HG02973 (cell line): ENCODE results near the gene FBXO3.
A peak's percentile ranks its signal among the peaks of the same experiment; 100 is the strongest.

Source experiments
- ATAC-seq: cut with Tn5 transposase; IDR thresholded peaks from one replicate; pipeline ENCODE4 v1.9.1; 2021; ENCODE audit warnings: moderate library complexity; ENCODE audit not compliant: unreplicated experiment

The FBXO3 gene

DNA sequence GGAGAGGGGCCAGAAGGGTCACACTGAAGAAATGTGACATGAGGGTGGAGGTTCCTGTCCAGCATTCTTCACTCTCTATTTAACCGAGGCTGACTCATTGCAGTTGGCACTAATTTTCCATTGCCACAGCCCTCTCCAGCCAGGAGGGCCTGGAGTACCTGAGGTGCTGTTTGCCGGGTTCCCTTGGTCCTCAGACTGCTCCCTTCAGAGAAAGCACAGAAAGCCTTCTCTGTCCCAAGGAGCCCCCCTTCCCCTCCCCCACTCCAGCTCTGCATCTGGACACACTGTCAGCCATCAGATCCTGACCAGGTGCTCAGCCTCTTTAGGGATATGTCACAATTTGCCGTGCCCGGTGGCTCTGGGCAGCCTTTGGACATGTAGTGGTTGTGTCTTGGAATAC, 70.5 kb downstream of the FBXO3 start:
- no peak for ATAC-seq

DNA sequence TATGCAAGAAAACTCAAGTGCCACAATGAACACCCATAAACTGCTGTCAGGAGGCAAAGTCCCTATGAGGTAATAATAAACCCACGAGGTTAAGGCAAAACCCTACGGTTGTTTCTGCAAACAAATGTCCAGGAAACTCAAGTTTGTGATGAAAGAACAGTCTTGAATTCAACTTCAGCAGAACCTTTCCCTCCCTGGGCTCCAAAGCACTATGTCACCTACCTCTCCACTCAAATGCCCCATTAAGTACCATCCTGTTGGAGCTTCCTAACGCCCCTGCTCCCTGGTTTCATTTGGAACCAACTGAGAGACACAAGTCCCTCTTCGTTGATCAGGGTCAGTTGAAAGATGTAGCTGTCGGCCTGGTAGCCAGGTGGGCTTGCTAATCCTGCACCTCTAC, 71.1 kb downstream of the FBXO3 start:
- ATAC-seq = no peak

DNA sequence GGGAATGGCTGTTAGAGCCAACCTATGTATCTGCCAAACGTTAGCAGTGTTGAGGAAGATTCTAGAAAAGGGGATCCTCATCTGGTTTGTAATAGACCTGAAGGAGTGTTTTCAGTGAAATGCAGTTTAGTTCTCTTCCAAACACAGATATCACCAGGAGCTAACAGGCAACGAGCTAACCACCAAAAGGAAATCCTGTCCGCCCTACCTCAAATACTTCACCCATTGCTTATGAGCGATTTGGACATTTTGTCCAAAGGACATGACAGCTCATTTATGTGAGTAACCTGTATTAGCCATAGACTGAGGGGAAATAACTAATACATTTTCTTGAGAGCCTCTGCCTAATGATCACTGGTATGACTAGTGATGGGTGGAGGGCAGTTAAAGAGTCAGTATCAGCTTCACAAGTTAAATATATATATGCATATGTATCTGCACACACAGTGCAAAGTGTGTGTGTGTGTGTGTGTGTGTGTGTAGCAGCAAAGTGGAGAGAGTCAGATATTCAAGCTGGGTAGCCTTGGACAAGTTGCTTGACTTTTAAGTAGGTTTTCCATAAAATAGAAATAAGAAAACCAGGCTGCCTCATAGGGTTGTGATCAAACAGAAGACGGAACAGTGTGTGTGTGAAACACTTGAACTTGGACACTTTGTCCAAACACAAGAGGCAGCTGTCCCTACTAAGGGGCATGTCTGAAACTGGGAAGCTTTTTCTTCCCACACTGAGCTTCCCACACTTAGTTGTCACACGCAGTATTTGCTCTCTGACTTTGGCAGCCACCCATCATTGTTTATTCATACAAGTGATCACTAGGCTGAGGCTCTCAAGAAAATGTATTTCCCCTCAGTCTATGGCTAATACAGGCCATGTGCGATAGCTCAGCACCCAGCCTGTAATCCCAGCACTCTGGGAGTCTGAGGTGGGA, 72.8 kb downstream of the FBXO3 start:
- peak; percentile 2 for ATAC-seq

GRCh38 chr11:33700502-33701271, 73.6 kb downstream of the FBXO3 start, which contains the start of gene C11orf91:
TSS of gene C11orf91 (minus strand) at chr11:33700826. CDS start at chr11:33700740, 86 bp downstream.
- ATAC-seq = peak; percentile 84

DNA sequence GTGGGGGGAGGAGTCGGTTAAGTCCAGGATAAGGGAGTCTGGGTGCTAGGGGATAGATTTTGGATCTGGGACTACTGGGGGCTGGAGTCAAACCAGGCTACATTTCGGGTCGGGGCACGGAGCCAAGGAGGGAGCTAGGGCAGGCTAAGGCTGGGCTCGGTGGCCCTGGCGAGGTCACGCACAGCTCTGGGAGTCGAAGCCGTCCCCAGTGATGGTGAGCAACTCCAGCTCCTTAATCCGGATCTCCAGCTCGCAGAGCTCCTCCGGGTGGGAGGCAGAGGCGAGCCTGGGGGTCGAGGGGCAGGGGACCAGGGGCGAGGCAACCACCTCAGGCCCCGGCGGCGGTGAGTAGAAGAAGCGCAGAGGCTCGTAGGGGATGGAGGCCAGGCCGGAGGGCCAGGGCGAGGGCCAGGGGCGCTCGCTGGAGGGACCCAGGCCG, 74.2 kb downstream of the FBXO3 start:
- no peak for ATAC-seq

GRCh38 chr11:33699515-33700062, 74.7 kb downstream of the FBXO3 start:
- no peak for ATAC-seq

DNA sequence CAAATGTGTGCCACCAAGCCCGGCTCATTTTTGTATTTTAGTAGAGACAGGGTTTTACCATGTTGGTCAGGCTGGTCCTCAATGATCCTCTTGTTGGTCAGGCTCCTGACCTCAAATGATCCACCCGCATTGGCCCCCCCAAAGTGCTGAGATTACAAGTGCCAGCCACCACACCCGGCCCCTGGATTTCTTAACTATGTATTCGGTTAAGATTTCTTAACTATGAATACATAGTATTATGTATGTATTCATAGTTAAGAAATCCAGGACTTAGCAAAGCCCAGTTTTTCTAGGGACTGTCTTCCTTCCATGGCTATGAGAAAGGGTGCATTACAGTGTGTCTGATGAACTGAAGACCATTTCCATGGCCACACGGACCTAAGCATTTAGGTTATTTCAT, 75.4 kb downstream of the FBXO3 start:
- no peak for ATAC-seq

DNA sequence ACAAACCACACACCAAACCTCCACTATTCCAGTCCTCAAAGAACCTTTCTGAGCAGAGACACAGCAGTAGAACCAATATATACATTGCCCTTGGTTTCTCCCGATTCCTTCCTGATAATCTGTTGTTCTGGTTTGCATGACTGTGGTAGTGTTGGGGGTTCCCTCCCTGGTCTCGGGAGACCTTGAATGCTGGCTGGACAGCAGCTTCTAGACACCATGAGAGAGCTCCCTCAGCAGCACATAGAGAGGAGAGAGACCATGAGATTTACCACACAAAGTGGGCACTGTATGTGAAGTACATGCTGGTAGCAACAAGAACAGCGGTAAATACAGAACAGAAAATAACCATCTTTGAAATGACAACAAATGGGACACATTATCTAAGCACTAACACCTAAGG, 76.3 kb downstream of the FBXO3 start:
- ATAC-seq = no peak

DNA sequence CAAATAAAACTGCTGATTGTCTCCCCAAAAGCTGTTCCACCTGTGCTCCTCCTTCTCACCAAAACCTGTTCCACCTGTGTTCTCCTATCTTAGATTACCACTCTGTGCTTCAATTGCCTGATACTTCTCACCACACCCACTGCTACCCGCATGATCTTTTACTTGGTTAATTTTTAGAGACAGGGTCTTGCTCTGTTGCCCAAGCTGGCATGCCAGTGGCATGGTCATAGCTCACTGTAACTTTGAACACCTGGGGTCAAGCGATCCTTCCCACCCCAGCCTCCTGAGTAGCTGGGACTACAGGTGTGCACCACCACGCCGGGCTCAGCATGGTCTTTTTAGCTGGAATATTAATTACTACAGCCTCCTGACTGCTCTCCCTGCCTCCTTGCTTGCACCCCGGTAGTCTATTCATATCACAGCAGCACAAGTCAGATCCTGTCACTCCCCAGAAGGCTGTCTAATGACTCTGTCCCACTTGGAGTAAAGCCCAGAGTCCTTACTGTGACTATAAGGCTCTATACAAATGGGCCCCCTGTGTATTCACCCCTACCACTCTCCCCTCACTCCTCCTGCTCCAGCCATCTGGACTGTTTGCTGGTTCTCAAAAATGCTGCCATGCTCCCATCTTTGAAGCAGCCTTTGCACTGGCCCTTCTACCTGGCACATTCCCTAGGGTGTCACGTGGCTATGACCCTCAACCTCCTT, 77.2 kb downstream of the FBXO3 start:
- no peak for ATAC-seq

DNA sequence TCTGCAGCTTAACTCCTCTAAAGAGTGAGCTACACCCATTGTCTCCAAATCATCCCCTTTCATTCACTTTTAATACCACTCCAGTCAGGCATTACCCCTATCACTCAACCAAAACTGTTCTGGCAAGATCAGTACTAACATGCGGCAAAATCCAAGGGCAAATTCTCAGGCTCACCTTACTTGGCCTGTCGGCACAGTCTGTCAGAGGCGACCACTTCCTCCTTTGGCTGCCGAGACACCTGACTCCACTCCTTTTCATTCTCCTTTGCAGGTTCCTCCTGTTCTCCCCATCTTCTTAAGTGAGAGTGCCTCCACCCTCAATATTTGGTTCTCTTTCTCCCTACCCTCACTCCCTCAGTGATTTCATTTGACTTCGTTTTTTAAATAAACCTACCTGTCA, 77.9 kb downstream of the FBXO3 start:
- no peak for ATAC-seq

- ATAC-seq = no peak
Measured at GRCh38 chr11:33695051-33695566, 79.2 kb downstream of the FBXO3 start.

DNA sequence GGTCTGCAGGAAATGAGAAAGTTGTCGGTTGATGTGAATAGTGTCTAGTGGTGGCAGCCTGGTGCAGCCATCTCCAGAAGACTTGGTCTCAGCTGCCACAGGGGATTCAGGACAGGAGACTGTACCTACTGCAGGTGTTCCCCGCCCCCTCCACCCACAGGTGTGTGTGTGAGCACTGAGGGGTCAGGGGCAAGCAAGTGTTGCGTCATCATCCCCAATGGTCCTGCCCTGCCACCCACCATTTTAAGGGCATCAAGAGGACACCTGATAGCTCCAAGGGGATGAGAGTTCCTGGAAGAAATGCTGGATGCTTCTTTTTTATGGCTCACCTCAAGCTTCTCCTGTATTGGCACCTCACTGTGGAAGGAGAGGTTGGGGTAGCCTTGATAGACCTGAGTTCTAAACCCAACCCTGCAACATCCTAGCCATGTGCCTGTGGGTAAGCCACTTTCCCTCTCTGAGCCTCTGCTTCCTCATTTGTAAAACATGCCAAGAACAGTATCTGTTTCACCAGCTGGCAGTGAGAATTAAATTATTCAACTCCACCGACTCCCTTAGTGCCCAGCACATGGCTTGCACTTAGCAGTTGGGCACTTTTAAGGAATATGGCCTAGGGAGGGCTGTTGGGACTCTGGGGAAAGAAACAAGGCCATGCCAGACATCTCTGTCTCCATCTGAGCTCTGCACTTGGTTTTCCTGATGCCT, 79.8 kb downstream of the FBXO3 start:
- no peak for ATAC-seq

- no peak for ATAC-seq
Measured at GRCh38 chr11:33692541-33692940, 81.8 kb downstream of the FBXO3 start.

DNA sequence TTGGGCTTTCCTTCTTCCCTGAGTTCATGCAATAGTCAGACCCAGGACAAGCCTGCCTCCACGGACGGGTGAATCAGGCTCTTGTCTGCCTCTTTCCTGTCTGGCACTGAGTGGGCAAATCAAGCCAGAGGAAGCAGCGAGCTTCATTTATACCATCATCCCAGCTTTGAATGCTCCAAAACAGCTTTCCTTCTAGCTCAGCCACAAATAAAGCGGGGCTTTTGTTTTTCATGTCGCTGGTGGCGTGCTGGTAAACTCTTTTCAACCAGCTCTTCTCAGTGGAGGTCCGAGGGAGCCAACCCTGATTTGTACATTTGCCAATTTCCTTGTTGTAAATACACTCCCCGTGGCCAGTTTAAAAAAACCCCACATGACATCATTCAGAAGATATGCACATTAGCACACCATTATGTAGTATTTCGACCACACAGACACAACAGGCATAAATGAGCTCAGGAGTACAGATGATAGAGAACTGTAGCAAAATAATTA, 82.3 kb downstream of the FBXO3 start:
- no peak for ATAC-seq

DNA sequence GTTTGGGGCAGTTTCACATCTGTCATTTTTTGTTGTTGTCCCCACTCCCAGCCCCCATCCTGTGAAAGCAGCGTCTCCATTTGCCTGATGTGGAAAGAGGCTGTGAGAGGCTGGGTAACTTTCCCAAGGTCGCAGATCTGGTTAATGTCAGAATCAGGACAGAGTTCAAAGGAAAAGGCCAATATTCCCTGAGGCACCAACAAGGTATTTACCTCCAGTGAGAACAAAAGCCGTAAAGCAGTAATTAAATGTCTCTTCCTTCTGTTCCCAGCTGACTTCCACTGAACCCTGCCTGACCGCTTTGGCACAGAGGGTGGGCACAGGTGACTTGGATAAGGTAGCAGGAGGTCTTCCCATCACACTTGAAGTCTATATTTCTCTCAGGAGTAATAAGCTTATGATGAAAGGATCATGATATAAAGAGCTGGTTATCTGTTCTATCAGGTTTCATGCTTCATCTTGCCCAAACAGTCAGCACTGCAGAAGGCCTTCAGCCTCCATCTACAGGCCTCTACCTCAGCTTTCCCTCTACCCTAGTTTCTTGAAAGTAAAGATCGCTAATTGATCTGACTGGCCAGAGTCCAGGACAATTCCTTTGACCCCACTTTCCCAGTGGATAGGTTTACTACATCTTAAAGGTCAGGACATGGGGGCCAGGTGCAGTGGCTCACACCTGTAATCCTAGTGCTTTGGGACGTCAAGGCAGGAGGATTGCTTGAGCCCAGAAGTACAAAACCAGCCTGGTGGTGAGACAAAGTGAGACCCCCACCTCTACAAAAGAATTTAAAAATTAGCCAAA, 83.1 kb downstream of the FBXO3 start:
- no peak for ATAC-seq
